ENCODE results near the gene PGGT1B.

Gene PGGT1B

GRCh38 chr5:115262321-115263077 is at the start of gene PGGT1B:
PGGT1B (minus strand) TSS chr5:115262877; CDS start chr5:115262851, 26 bp downstream.
- DNase-seq = peak; percentile 70

DNA sequence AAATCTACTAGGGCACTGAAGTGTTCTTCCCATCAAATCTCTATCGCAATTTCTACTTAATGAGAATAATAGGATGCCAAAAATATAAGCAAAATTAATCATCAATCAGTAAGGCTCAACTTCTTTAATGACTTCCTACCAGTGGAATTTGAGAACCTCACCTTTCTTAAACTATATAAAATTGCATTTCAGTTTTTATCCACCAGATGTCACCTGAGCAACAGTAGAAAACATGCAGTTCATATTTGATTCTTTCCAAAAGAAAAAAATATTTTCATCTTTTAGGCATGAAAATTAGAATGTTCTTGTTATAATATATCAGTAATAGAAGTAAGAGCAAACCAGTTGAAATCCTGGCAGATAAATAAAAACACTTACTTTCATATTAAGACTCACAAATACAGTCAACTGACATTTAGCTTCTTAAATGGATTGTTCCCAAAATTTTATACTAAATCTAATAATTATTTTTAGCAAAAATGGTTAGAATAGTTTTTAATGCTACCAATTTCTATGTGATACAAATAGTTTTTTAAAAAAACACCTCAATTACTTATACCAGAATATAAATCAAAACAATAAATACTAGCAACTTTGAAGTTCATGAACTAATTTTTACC is 47.2 kb upstream of the PGGT1B start:
- DNase-seq = peak; percentile 41

- no peak for DNase-seq
These were observed 46.1 kb upstream of the PGGT1B start for GRCh38 chr5:115308815-115309214.

DNA sequence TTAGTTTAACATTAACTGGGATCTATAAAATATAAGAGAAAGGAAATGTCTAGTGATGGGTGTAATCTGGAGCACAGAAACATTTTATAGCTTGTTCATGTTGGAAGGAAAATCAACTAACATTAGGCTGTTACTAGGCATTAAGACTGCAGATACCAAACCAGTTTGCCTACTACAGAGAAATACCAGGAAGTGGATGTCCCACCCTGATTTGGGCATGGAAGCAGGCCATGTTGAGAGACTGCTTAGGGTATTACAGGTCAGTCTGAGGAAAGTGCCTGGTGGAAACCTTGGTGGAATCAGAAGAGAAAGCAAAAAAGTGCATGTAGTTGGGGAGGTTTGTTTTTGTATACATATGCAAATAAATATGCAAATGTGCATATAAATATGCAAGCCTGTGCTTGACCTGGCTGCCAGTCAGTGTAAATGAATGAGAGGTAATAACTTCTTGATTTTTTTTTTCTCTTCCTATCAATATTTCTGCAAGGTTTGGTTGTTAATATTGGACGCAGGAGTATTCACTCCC is 43.4 kb upstream of the PGGT1B start:
- DNase-seq = no peak

DNA sequence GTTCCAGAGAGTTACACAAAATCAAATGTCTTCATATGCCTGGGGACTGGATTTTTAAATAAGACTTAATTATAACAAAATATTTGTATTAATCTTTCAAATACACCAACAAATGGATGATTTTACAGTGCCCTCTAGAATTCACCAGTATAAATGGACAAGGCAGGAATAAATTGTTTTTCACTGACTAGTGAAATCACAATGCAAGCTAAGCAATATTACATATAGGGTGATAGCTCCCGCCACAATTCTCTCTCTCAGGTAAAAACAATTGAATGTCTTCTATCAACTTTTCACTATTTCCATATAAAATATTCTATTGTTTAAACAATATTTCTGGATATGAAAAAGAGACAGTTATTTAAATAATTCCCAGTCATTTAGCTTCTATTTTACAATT is 41.8 kb upstream of the PGGT1B start:
- no peak for DNase-seq

- no peak for DNase-seq
These were observed 36.1 kb upstream of the PGGT1B start for GRCh38 chr5:115298811-115299210.

DNA sequence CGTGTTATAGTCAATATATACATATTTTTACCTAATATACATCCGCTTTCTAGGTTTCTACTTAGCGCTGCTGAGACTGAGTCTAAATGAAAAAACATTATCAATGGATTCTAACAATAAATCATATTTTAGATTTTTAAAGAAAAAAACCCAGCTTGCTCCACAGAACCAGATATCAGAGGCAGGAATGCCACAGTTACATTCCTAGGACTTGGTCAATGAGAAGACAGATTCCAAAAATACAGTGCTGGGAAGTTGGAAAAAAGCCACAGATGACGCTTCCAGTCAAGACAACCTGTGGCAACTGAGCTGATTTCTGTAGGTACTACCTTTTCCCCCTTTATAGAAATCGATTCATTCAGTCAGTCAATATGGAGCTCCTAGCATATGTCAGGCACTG is 34.4 kb upstream of the PGGT1B start:
- DNase-seq = no peak

- DNase-seq = peak; percentile 80
These were observed 33.7 kb upstream of the PGGT1B start, which contains the start of gene CCDC112 for GRCh38 chr5:115296124-115297022. CCDC112 (minus strand) TSS chr5:115296654; CDS start chr5:115296543, 111 bp downstream.

GRCh38 chr5:115295777-115296123 is 33.1 kb upstream of the PGGT1B start:
- no peak for DNase-seq

- DNase-seq = no peak
These were observed 28.7 kb upstream of the PGGT1B start for GRCh38 chr5:115291397-115291796.

- DNase-seq = no peak
These were observed 26.4 kb upstream of the PGGT1B start for GRCh38 chr5:115289104-115289503.

DNA sequence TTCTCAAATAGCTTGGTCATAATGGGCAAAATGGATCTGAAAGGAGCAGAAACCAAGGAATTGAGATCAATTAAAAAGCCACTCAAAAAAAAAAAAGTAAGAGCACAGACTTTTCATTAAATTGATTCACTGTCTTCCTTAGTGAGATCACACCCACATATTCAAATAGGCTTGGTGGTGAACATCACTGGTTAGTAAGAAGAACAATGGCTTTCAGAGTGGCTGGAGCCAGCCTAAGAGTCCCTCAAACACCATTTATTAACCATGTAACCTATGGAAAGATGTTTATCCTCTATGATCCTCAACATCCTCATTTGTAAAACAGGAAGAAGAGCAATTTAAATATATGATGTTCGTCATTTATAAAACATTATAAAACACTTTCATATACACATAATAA is 21.3 kb upstream of the PGGT1B start:
- DNase-seq = no peak

- no peak for DNase-seq
These were observed 19.5 kb upstream of the PGGT1B start for GRCh38 chr5:115282131-115282530.

- no peak for DNase-seq
These were observed 11.9 kb upstream of the PGGT1B start for GRCh38 chr5:115274584-115274983.

GRCh38 chr5:115272297-115272958 is 9.8 kb upstream of the PGGT1B start:
- DNase-seq = no peak

GRCh38 chr5:115271295-115272050 is 8.8 kb upstream of the PGGT1B start:
- no peak for DNase-seq

- no peak for DNase-seq
These were observed 4.9 kb upstream of the PGGT1B start for GRCh38 chr5:115267617-115268016.

DNA sequence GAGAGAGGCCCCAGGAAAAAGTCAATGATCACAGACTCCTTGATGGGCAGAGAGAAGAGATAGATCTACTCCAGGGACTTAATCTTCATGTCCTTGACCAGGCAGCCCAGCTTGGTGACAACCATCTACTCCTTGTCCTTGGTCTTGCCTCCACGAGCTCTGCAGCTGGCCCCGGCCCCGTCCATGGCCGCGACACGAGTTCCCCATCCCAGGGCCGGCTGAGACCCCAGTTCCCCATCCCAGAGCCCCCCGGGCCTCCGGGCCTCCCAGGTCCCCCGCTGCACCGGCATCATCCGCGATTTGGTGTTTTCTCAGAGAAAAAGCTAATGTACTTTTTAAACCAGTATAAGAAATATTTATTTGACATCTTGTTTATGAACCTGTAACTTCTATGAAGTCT is 2.5 kb upstream of the PGGT1B start:
- DNase-seq = no peak

GRCh38 chr5:115264786-115265185 is 2.1 kb upstream of the PGGT1B start:
- DNase-seq = no peak

DNA sequence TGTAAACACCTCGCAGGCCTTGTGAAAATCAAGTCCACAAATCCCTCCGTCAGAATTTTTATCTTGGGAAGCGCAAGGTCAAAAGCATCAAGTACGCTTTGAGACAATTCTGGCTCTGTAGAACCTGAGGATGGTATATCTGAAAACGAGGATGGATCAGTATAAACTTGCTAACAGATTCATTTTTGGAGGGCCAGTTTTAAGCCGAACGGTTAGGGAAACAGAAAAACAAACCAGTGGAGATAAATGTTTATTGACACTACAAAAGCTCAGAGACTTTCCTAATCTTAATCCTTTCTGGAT is 352 bp upstream of the PGGT1B start:
- DNase-seq = no peak

DNA sequence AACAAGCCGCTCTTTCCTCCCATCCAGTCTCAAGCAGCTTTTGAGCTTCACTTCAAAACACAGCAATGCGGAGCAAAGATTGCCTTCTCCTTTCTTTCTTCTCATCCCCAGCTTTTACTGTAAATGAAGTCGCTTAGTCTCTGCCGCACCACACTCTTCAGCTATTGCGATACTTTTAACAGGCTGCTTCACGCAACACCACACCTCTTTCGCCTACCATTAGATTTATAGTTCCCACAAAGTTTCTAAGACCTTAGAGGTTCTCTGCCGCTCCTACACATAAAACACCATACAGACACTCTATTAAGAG is 711 bp downstream of the PGGT1B start:
- DNase-seq = no peak

DNA sequence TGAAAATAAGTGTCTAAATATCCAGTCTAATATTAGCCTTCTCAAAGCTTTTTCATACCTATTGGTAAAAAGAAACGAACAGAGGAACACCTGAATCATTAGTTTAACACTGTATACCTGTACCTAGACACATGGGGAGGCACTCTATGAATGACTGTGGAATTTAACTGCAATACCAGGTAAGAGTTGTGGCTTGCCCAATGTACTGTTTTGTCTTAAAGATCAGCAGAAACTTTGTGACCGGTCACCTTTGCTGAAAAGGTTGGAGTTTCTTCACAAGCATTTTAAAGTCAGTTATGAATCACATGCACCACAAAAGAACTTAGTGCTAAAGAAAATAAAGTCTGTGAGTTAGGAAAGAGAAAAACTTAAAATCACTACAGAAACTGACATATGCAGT is 2.4 kb downstream of the PGGT1B start:
- no peak for DNase-seq

All from COR-L47 (cell line).